K562 (cell line): ENCODE data around the gene PRLH. TPM values are rescaled to one million over a fixed set of nuclear protein-coding genes. Genes with fewer than 3 reads are reported as not detected.

Experiments used
- REST ChIP-seq, 2 experiments: fragments of 450-650 bp; formaldehyde crosslinking in 1 of 2; IDR thresholded peaks; 2 replicates each; pipeline versions ENCODE4 v1.4.0 to v1.6.1; 2014 to 2020; ENCODE audit warnings: mild to moderate bottlenecking in 2 of 2, borderline replicate concordance in 1 of 2, low read depth in 1 of 2
- polyA plus RNA-seq, 8 experiments: library from polyadenylated mRNA; depleted of rRNA in 4 of 8; stranded (reverse) in 5 of 8; unstranded in 3 of 8; fragments of >200 nt; fragmentation: Nextera tagmentation in 2 of 8; fragmentation: Illumina TruSeq in 1 of 8; extraction: Ambion mirVana in 2 of 8; extraction: Trizol in 1 of 8; gene quantifications; 2 replicates each; pipeline versions ENCODE4 v1.2.1 to v1.2.3, GENCODE V29; 2011 to 2014; ENCODE audit warnings: inconsistent platforms in 1 of 8, missing spikeins in 1 of 8
- total RNA-seq, 7 experiments: library from RNA; depleted of rRNA in 6 of 7; stranded (reverse); fragments of >200 nt in 6 of 7; fragmentation: Illumina TruSeq in 2 of 7; extraction: Trizol in 2 of 7; gene quantifications; 2 replicates each; pipeline versions ENCODE4 v1.2.1 to v1.2.3, GENCODE V29; 2011 to 2021; ENCODE audit warnings: low replicate concordance in 1 of 7

PRLH gene
- total and polyA plus RNA-seq, 9 of the 15 experiments (the other 6 are each of a cell fraction or from before 2014, with no cell fraction given), result not detected

- no peak for TF ChIP-seq REST (IDR thresholded peaks at IDR 0.05; ENCODE audit: borderline replicate concordance)
- TF ChIP-seq REST (CRISPR knock-in tag; IDR thresholded peaks at IDR 0.05; ENCODE audit: low read depth), result no peak
Measured at GRCh38 chr2:237614151-237614720, 47.9 kb downstream of the PRLH start (continued).
